NCI-H82 treated with DMSO at 0.1 percent for 48 hours (cell line): Measurements from ENCODE around the gene SLC35E1.
"Not testable (repeated sequence)": the region's sequence is repeated elsewhere in the genome, so short reads cannot be mapped to it uniquely, and the experiment has no call there.

Source experiments
- DNase-seq: peaks from one replicate; lab custom pipeline; 2025; ENCODE audit not compliant: unreplicated experiment; lab: John Stamatoyannopoulos, UW

SLC35E1 gene

GRCh38 chr19:16524991-16525734, 47.1 kb downstream of the SLC35E1 start:
- no peak for DNase-seq

- DNase-seq, result no peak
Observed at GRCh38 chr19:16522559-16523377, 49.4 kb downstream of the SLC35E1 start.

- no peak for DNase-seq
Observed at GRCh38 chr19:16521715-16522289, 50.4 kb downstream of the SLC35E1 start.

GRCh38 chr19:16520986-16521624, 51.1 kb downstream of the SLC35E1 start:
- no peak for DNase-seq

- no peak for DNase-seq
Observed at GRCh38 chr19:16520074-16520973, 51.9 kb downstream of the SLC35E1 start.

- no peak for DNase-seq
Observed at GRCh38 chr19:16519230-16519687, 53.0 kb downstream of the SLC35E1 start.

- DNase-seq, result no peak
Observed at GRCh38 chr19:16518483-16519229, 53.6 kb downstream of the SLC35E1 start.

GRCh38 chr19:16518061-16518460, 54.2 kb downstream of the SLC35E1 start:
- no peak for DNase-seq

- no peak for DNase-seq
Observed at GRCh38 chr19:16516923-16517610, 55.1 kb downstream of the SLC35E1 start.

- DNase-seq, result no peak
Observed at GRCh38 chr19:16516381-16516780, 55.8 kb downstream of the SLC35E1 start.

- no peak for DNase-seq
Observed at GRCh38 chr19:16514383-16515019, 57.7 kb downstream of the SLC35E1 start.

- not testable (repeated sequence) for DNase-seq
Observed at GRCh38 chr19:16512611-16513010, 59.6 kb downstream of the SLC35E1 start.

- DNase-seq, result no peak
Observed at GRCh38 chr19:16509141-16510061, 62.8 kb downstream of the SLC35E1 start.

GRCh38 chr19:16508546-16508945, 63.7 kb downstream of the SLC35E1 start:
- no peak for DNase-seq

GRCh38 chr19:16506961-16507360, 65.3 kb downstream of the SLC35E1 start:
- no peak for DNase-seq

GRCh38 chr19:16506161-16506560, 66.1 kb downstream of the SLC35E1 start:
- not testable (repeated sequence) for DNase-seq

- DNase-seq, result no peak
Observed at GRCh38 chr19:16504271-16504670, 67.9 kb downstream of the SLC35E1 start.
